ENCODE measurements around the gene IL24. TPM values are rescaled to one million over a fixed set of nuclear protein-coding genes. Genes with fewer than 3 reads are reported as not detected.

IL24 gene
- total RNA-seq, 1 donor from 2014 or later, result 0.25 TPM

GRCh38 chr1:206903687-206904086, 6.4 kb downstream of the IL24 start:
- intact Hi-C loops (cut with micrococcal nuclease), result no loop called here

DNA sequence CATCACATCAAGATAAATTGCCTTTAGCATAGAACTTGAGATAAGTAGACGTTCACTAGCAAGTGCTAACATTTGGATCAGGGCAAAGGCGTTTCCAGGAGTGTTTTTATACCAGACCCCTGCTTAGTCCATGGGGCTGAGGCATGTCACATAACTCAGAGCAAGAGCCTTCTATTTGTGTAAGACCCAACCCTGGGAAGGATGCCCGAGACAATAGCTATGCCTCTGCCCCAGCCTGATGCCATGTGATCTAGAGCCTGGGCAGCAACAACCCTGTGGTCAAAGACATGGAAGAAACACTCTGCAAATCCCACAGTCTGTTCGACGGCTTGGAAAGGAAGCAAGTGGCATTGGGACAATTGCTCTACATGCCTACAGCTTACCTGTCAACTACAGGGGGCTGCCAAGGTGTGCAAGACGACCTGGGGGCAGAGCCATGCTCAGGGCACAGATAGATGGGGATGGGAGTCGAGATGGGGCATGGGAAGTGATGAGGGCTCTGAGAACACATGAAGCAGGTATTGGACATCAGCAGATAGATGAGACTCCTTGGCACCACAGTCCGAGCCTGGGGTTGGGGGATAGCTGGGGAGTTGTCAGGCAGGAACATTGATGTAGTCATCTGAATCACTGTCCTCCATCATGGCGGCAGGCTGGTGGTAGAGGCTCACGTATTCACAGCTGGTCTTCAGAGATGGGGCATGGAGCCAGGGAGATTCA, 7.3 kb downstream of the IL24 start:
- intact Hi-C loops (cut with micrococcal nuclease), result loop anchor here (1.0 kb wide), 1 partner anchor 120 kb away; no protein-coding TSS in a partner anchor

DNA sequence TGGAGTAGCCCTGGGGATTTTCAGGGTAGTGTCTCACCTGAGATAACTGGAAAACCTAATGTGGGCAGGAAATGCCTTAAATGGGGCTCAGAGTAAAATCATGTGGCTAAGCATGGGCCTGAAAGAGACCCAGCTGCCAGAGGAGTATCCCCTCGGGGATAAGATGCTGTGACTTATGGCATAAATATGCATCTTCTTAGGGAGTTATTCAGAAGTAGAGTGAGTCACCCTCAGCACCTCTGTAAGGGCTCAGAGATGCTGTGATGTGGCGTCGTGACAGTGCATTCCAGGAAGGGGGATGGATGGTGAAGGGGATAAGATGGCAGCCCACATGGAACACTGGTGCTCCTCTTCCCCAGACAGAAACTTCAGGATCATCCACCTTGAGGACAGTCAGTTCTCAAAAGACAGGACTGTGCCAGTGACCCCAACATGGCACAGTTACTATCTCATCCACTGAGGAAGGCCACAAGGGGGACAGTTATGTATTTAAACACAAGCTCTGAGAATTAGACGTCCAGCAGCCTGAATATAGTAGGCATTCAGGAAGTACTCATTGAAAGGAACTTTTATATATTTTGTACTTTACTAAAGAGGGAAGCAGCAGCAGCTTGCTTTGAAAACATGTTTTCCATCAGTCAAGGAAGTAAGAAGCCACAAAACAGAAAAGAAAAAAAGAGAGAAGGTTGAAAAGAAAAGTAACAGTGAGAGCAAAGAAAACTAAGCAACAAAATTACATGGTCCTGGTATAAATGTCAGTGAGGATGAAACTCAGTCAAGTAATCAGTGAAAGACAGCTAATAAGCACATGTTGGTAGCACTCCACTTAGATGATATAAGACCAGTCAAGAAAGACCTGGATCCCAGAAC, 8.3 kb downstream of the IL24 start:
- intact Hi-C loops (cut with micrococcal nuclease), result loop anchor here (1.0 kb wide), 1 partner anchor 121 kb away; no protein-coding TSS in a partner anchor

DNA sequence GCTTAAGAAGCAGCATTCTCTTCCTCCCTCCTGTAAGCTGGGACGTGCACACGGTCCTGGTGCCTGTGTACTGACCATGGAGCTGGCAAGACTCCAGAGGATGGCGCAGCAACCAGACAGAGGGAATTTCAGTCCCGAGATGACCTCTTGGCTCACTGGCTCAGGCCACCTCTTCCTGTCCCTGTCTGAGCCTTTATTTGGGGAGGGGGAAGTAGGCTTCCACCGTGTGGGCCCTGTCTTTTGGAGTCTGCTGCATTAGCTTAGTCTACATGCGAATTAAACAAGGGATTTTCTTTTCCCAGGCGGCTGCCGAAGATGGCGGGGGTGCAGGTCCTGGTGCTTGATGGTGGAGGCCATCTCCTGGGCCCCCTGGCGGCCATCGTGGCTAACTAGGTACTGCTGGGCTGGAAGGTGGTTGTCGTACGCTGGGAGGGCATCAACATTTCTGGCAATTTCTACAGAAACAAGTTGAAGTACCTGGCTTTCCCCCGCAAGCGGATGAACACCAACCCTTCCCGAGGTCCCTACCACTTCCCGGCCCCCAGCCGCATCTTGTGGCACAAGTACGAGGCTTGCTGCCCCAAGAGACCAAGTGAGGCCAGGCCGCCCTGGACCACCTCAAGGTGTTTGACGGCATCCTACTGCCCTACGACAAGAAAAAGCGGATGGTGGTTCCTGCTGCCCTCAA, 10.2 kb downstream of the IL24 start:
- intact Hi-C loops (cut with micrococcal nuclease), result no loop called here

- intact Hi-C loops (cut with micrococcal nuclease), result loop anchor here (2.0 kb wide), 1 partner anchor 15 kb away; no protein-coding TSS in a partner anchor
Measured at GRCh38 chr1:206908038-206908437, 10.8 kb downstream of the IL24 start.

GRCh38 chr1:206909161-206909882, 12.1 kb downstream of the IL24 start:
- intact Hi-C loops (cut with micrococcal nuclease), result loop anchor here (2.0 kb wide), 1 partner anchor 13 kb away; no protein-coding TSS in a partner anchor

DNA sequence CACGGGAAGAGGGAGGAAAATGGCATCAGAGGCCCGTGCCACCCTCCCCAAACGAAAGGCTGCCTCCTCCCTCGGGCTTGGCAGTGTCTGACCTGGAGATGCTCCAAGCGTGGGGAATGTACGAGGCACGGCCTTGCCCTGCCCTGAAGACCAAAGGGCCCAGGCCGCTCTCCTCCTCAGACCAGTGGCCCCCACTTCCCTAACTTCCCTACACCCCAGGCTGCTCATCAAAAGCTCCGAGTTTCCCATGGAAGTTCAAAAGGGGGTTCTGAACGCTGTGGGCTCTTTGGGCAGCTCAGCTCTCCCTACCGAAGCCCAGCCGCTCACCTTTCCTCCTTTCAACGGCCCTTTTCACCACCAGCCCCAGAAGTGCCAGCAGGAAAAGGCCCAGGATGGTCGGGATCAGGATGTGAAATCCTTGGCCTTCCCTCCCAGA, 12.7 kb downstream of the IL24 start:
- intact Hi-C loops (cut with micrococcal nuclease), result loop anchor here (2.0 to 10.0 kb wide), 3 partner anchors 13 to 587 kb away; partner anchors contain the start of gene CR1

- intact Hi-C loops (cut with micrococcal nuclease), result loop anchor here (1.0 to 10.0 kb wide), 3 partner anchors 46 to 586 kb away; partner anchors contain the start of genes CR1 and IL20
Measured at GRCh38 chr1:206911064-206911663, 13.9 kb downstream of the IL24 start.

GRCh38 chr1:206912445-206913095, 15.3 kb downstream of the IL24 start:
- intact Hi-C loops (cut with micrococcal nuclease), result loop anchor here (1.0 to 10.0 kb wide), 13 partner anchors 21 to 585 kb away; partner anchors contain the start of genes CR1 and DYRK3

DNA sequence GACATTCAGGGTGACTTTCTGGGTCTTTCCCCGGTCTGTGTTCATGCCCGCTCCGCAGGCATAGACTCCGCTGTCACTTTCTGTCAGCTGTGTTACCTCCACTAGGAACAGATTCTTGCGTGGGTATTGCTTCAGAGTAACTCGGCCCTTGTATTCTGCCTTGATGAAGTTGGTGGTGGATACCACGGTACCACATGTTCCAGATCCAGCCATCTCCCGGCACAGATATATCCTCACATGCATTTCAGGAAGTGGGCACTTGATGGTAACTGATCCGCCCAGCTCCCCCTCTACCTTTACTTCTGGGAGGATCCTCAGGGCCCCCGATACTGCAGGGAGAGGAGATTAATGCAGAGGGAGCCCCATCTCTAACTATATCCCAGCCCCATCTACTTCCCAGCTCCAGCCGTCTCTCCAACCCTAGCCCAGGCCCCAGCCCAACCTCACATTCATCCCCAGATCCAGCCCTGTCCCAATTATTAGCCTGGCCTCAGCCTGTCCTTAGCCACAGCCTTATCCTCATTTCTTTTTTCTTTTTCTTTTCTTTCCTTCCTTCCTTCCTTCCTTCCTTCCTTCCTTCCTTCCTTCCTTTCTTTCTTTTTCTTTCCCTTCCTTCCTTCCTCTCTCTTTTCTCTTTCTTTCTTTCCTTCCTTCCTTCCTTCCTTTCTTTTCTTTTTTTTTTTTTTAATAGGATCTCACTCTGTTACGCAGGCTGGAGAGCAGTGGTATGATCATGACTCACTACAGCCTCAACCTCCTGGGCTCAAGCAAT, 16.7 kb downstream of the IL24 start:
- intact Hi-C loops (cut with micrococcal nuclease), result loop anchor here (2.0 to 10.0 kb wide), 5 partner anchors 97 to 583 kb away; partner anchors contain the start of gene CR1

- intact Hi-C loops (cut with micrococcal nuclease), result loop anchor here (10.0 kb wide), 1 partner anchor 450 kb away; no protein-coding TSS in a partner anchor
Measured at GRCh38 chr1:206915030-206915735, 17.9 kb downstream of the IL24 start.

DNA sequence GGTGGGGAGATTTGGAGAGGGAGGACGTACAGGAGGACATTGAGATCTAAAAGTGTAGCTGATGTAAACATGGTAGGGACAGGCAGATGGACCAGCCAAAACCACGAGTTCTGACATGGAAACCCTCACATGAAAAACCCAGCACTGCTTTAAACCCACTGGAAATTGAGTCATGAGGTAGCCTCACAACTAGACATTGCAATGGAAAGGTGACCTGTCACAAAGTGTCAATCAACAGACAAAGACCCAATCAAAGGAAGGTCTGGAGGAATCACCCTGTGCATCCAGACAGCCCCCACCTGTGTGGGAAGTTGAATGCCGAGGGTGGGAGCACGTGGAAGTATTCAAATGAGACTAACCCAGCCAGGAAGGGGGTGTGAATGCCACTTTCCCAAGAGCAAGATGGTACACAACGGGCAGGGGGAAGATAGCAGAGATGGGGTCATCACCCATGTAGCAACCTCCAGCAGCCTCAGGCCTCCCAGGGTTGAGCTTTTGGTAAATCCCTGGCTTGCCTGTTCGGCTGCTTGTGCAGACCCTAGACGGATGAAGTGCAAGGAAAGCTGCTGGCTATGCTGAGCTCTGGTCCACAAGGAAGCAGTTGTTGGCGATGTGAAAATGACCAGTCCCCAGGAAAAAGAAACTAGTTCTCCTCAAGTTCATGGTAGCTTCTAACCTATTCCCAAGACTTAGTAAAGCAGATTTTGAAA, 18.9 kb downstream of the IL24 start:
- intact Hi-C loops (cut with micrococcal nuclease), result loop anchor here (10.0 kb wide), 1 partner anchor 451 kb away; no protein-coding TSS in a partner anchor

- intact Hi-C loops (cut with micrococcal nuclease), result loop anchor here (10.0 kb wide), 1 partner anchor 453 kb away; no protein-coding TSS in a partner anchor
Measured at GRCh38 chr1:206918076-206918475, 20.8 kb downstream of the IL24 start.

GRCh38 chr1:206921772-206922265, 24.6 kb downstream of the IL24 start, which contains the start of gene FCMR:
TSS of gene FCMR (minus strand) at chr1:206921941. CDS start at chr1:206921854, 87 bp downstream.
- intact Hi-C loops (cut with micrococcal nuclease), result loop anchor here (1.0 to 5.0 kb wide), 5 partner anchors 13 to 415 kb away; partner anchors contain the start of genes CD55 and YOD1

GRCh38 chr1:206922524-206922923, 25.3 kb downstream of the IL24 start:
- intact Hi-C loops (cut with micrococcal nuclease), result loop anchor here (1.0 to 5.0 kb wide), 5 partner anchors 14 to 415 kb away; partner anchors contain the start of genes CD55 and YOD1

Data from T-helper 1 cell treated with Interleukin-12 subunit alpha and Interleukin-12 subunit beta and Interleukin-4 antibody, amounts not matched to agents 30 ng/mL and 1 ng/mL, for 36 hours (primary cell).